Tibial nerve (tissue), 4 donors: ENCODE measurements around the gene CRYAA. TPM values are rescaled to one million over a fixed set of nuclear protein-coding genes. Genes with fewer than 3 reads are reported as not detected.
A peak's percentile ranks its signal among the peaks of the same experiment; 100 is the strongest.

ENCODE experiments used
- DNase-seq, 2 donors: peaks; one replicate each; pipeline ENCODE4 v3.0.0-alpha.2; 2019; ENCODE audit warnings: low spot score in 2 of 2
- H3K27ac ChIP-seq, 4 donors: fragments of 200-600 bp; sonication (generic) in 3 of 4; one replicate each; pipeline ENCODE4 v1.5.1; 2017 to 2019; ENCODE audit warnings: mild to moderate bottlenecking in 1 of 4
- H3K27me3 ChIP-seq, 2 donors: fragments of 200-600 bp; sonication (generic) in 1 of 2; one replicate each; pipeline versions ENCODE4 v1.5.1 to v1.6.0; 2017 to 2019
- H3K36me3 ChIP-seq, 3 donors: fragments of 200-600 bp; sonication (generic); one replicate each; pipeline ENCODE4 v1.5.1; 2018 to 2019
- H3K4me1 ChIP-seq, 4 donors: fragments of 200-600 bp; sonication (generic) in 3 of 4; one replicate each; pipeline ENCODE4 v1.5.1; 2017 to 2019
- H3K4me3 ChIP-seq, 4 donors: fragments of 200-600 bp; sonication (generic) in 3 of 4; one replicate each; pipeline ENCODE4 v1.5.1; 2017 to 2019; ENCODE audit warnings: mild to moderate bottlenecking in 1 of 4, moderate library complexity in 1 of 4
- H3K9me3 ChIP-seq, 4 donors: fragments of 200-600 bp; sonication (generic) in 3 of 4; one replicate each; pipeline ENCODE4 v1.5.1; 2017 to 2019
- EP300 ChIP-seq, 2 donors: sonication (generic); formaldehyde crosslinking; IDR thresholded peaks; one replicate each; pipeline ENCODE4 v1.6.1; 2017; ENCODE audit warnings: antibody characterized with exemption in 2 of 2, mild to moderate bottlenecking in 1 of 2
- POLR2A ChIP-seq, 2 donors: fragments of 450-650 bp; IDR thresholded peaks; one replicate each; pipeline ENCODE4 v1.6.1; 2017; ENCODE audit warnings: antibody characterized with exemption in 2 of 2, mild to moderate bottlenecking in 2 of 2, moderate library complexity in 2 of 2
- WGBS, 2 donors: methylation state at CpG; one replicate each; pipeline ENCODE4 v1.1.5; 2018; 5-methylcytosine and 5-hydroxymethylcytosine counted together
- total RNA-seq, 4 donors: library from RNA; depleted of rRNA; stranded (reverse); fragments of >200 nt; gene quantifications; one replicate each; pipeline ENCODE4 v1.1.0, GENCODE V29; 2016
- TF ChIP-seq, protein P1 (sequence below), 5 experiments: fragments of 200-600 bp in 3 of 5; fragments of 450-650 bp in 2 of 5; sonication (generic) in 3 of 5; IDR thresholded peaks; one replicate each; pipeline ENCODE4 v1.5.1; 2016 to 2019; ENCODE audit warnings: antibody characterized with exemption in 5 of 5, mild to moderate bottlenecking in 3 of 5, moderate library complexity in 2 of 5

CRYAA gene
- total RNA-seq, 4 donors from 2014 or later = not detected

DNA sequence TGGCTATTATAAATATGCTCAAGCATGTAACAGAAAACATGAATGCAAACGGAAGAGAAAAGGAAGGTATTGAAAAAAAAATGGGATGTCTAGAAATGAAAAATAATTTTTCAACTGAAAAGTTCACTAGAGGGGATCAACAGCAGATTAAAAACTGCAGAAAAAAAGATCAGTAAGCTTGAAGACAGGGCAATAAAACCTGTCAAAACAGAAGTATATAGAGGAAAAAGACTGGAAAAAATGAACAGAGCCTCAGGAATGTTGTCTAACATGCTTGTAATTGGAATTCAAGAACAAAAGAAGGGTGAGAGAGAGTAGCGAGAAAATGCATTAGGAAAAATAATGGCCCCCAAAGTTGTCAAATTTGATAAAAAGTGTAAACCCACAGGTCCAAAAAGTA lies 29.6 kb downstream of the CRYAA start:
- TF ChIP-seq, protein P1, sequence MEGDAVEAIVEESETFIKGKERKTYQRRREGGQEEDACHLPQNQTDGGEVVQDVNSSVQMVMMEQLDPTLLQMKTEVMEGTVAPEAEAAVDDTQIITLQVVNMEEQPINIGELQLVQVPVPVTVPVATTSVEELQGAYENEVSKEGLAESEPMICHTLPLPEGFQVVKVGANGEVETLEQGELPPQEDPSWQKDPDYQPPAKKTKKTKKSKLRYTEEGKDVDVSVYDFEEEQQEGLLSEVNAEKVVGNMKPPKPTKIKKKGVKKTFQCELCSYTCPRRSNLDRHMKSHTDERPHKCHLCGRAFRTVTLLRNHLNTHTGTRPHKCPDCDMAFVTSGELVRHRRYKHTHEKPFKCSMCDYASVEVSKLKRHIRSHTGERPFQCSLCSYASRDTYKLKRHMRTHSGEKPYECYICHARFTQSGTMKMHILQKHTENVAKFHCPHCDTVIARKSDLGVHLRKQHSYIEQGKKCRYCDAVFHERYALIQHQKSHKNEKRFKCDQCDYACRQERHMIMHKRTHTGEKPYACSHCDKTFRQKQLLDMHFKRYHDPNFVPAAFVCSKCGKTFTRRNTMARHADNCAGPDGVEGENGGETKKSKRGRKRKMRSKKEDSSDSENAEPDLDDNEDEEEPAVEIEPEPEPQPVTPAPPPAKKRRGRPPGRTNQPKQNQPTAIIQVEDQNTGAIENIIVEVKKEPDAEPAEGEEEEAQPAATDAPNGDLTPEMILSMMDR (IDR thresholded peaks at IDR 0.05) = no peak
- TF ChIP-seq EP300 (IDR thresholded peaks at IDR 0.05) (no peak), POLR2A (IDR thresholded peaks at IDR 0.05) (no peak)
- WGBS, 2 donors = 87 to 89% methylated on average over 2 of the region's 2 CpGs

DNA sequence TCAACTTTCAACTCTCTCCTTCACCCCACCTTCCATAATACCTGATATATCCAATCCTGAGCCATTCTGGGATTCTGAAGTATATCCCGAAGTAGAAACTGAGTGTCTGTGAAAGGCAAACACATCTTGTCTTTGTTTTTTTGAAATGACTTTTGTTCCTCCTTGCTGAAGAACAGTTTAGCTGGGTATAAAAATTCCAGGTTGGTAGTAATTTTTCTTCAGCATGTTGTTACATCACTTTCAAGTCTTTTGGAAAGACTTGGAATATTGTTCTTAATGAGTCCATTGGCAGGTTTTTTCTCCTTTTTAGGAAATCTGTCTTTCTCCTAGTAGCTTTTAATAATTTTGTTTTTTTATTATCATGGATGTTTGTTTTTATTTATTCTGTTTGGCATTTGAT lies 32.7 kb downstream of the CRYAA start:
- Histone ChIP-seq H3K4me3 (no peak overlapping the region), H3K27me3 (no peaks in the 10 kb centered on the region), H3K9me3 (peaks cover 0 to 54% (median 5%) of the 10 kb centered on the region in 4 donors), H3K4me1 (peaks cover 0 to 11% (median under 1%) of the 10 kb centered on the region in 4 donors), H3K36me3 (no peaks in the 10 kb centered on the region), H3K27ac (no peak overlapping the region)
- 79 to 84% methylated on average over 1 of the region's 1 CpG for WGBS, 2 donors
- no peak for DNase-seq
- TF ChIP-seq POLR2A (IDR thresholded peaks at IDR 0.05) = no peak
- TF ChIP-seq EP300 (IDR thresholded peaks at IDR 0.05) = no peak
- TF ChIP-seq, protein P1 (IDR thresholded peaks at IDR 0.05) = no peak

More for the DNA sequence above, 29.6 kb downstream of the CRYAA start:
- no peak overlapping the region for H3K27ac ChIP-seq
- H3K9me3 ChIP-seq = peaks cover 0 to 53% (median 5%) of the 10 kb centered on the region in 4 donors
- H3K27me3 ChIP-seq = no peaks in the 10 kb centered on the region
- peaks cover 0 to 40% (median 10%) of the 10 kb centered on the region in 4 donors for H3K4me1 ChIP-seq
- DNase-seq = no peak
- no peak overlapping the region for H3K4me3 ChIP-seq
- H3K36me3 ChIP-seq = no peaks in the 10 kb centered on the region

DNA sequence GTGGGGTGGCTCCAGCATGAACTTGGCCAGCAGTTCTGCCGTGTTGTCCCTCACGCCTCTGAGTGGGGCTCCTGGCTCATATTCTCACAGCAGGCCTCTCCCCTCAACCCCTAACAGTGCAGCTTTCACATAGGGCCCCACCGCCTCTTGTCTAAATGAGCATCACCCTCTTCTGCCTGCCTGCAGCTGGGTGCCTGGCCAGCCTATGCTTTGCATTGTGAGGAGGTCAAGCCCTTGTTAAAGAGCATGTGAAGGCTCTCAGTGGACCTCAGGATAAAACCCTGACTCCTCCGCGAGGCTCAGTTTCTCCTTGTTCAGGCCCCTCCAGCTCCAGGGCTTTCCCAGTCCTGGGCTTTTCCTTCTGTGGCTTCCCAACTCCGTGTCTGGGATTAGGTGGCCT lies 34.8 kb downstream of the CRYAA start:
- Histone ChIP-seq H3K36me3 (no peaks in the 10 kb centered on the region), H3K27me3 (no peaks in the 10 kb centered on the region), H3K27ac (no peak overlapping the region), H3K4me1 (no peaks in the 10 kb centered on the region), H3K4me3 (no peak overlapping the region), H3K9me3 (peaks cover 0 to 48% (median 5%) of the 10 kb centered on the region in 4 donors)
- DNase-seq = no peak
- 79 to 80% methylated on average over 6 of the region's 6 CpGs for WGBS, 2 donors
- TF ChIP-seq EP300 (IDR thresholded peaks at IDR 0.05) = no peak

DNA sequence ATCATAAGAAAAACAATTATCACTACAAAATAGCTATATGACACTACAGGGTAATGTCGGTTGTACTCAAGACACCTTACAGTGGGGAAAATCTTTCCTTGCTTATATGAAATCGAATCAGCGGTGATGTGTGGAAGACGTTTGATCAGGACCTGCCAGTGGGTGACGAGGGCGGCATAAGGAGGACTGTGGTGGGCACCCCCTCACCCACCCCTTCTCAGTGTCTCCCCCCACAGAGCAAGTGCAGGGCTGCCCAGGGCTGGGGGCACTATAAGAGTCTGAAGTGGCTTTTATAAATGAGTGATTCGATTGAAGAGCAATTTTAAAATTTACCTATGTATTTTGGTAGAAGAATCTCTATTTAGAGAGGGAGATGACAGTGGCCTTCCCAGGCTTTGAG lies 35.8 kb downstream of the CRYAA start:
- Histone ChIP-seq H3K27me3 (no peaks in the 10 kb centered on the region), H3K4me3 (no peak overlapping the region), H3K36me3 (no peaks in the 10 kb centered on the region), H3K4me1 (no peaks in the 10 kb centered on the region), H3K27ac (no peak overlapping the region), H3K9me3 (peaks cover 0 to 37% (median 2%) of the 10 kb centered on the region in 4 donors)
- TF ChIP-seq EP300 (IDR thresholded peaks at IDR 0.05) (no peak), POLR2A (IDR thresholded peaks at IDR 0.05) (no peak)
- TF ChIP-seq, protein P1 (IDR thresholded peaks at IDR 0.05) = no peak
- 88 to 93% methylated on average over 7 of the region's 7 CpGs for WGBS, 2 donors
- peak; percentile 1 to 8 for DNase-seq

DNA sequence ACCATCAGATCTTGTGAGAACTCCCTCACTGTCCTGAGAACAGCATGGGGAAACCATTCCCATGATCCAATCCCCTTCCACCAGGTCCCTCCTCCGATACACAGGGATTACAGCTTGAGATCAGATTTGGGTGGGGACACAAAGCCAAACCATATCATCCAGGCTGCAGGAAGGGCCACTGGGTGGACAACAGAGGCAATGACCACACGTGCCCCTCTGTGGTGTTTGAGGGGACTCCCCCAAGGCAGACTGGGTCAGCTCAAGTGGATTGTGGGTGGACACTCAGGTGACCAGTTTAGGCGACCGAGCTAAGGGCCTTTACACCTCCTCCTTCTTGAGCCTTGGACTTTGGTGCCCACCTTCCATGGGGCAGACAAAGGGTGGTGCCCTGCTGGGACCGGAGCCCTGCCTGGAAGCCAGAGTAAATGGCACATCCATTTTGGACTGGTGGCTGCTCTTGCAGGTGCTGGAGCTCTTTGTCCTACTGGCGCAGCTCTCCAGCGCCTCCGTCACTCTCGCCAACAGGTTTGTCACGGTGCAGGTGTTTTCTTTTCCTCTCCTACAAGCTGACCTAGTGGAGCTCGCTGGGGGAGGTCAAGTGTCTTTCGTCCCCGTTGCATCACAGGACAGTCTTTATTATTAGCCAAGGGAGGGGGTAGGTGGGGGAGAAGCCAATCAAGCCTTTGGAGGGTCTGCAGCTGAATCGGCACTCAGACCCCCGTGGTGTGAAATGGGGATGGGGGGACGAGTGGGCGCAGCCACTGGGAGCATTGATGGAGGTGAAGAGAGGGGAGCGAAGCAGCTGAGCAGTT lies 37.6 kb downstream of the CRYAA start:
- peaks cover 0 to 6% (median 3%) of the 10 kb centered on the region in 4 donors for H3K4me1 ChIP-seq
- H3K27me3 ChIP-seq = peaks cover 0 to 9% of the 10 kb centered on the region in 2 donors
- TF ChIP-seq, protein P1 (IDR thresholded peaks at IDR 0.05) = no peak
- no peak for TF ChIP-seq POLR2A (IDR thresholded peaks at IDR 0.05)
- TF ChIP-seq EP300 (IDR thresholded peaks at IDR 0.05) = no peak
- H3K4me3 ChIP-seq = no peak overlapping the region
- 77 to 81% methylated on average over 18 of the region's 18 CpGs for WGBS, 2 donors
- DNase-seq = peak; percentile 3 to 10
- H3K27ac ChIP-seq = no peak overlapping the region
- H3K36me3 ChIP-seq = no peaks in the 10 kb centered on the region
- peaks cover 0 to 19% (median 2%) of the 10 kb centered on the region in 4 donors for H3K9me3 ChIP-seq
